Heart left ventricle (tissue), 16 donors: Measurements from ENCODE around the gene NUTF2. TPM values are rescaled to one million over a fixed set of nuclear protein-coding genes. Genes with fewer than 3 reads are reported as not detected.
"Not testable (repeated sequence)": the region's sequence is repeated elsewhere in the genome, so short reads cannot be mapped to it uniquely, and the experiment has no call there.

Experiments
- ATAC-seq, 4 donors: fragments of 200-7000 bp; cut with Tn5 transposase; one replicate each; pipeline ENCODE4 v1.9.1; 2020 to 2022; ENCODE audit warnings: moderate library complexity in 4 of 4, mild to moderate bottlenecking in 3 of 4, moderate number of reproducible peaks in 1 of 4
- DNase-seq, 5 donors: peaks; one replicate each; pipeline ENCODE4 v3.0.0-alpha.2; 2020
- H3K27ac ChIP-seq, 12 donors: fragments of 200-600 bp; sonication (generic) in 4 of 12; one replicate each; pipeline versions ENCODE4 v1.5.0 to v1.8.0; 2016 to 2022; ENCODE audit warnings: mild to moderate bottlenecking in 2 of 12
- H3K27me3 ChIP-seq, 9 donors: fragments of 200-600 bp; sonication (generic) in 2 of 9; one replicate each; pipeline versions ENCODE4 v1.5.1 to v1.8.0; 2016 to 2022; ENCODE audit warnings: mild to moderate bottlenecking in 3 of 9
- H3K36me3 ChIP-seq, 9 donors: fragments of 200-600 bp; sonication (generic) in 2 of 9; one replicate each; pipeline versions ENCODE4 v1.5.0 to v1.8.0; 2018 to 2022; ENCODE audit warnings: mild to moderate bottlenecking in 2 of 9
- H3K4me1 ChIP-seq, 12 donors: fragments of 200-600 bp; sonication (generic) in 4 of 12; one replicate each; pipeline versions ENCODE4 v1.5.0 to v1.8.0; 2016 to 2022; ENCODE audit warnings: mild to moderate bottlenecking in 3 of 12
- H3K4me3 ChIP-seq, 12 donors: fragments of 200-600 bp; sonication (generic) in 4 of 12; one replicate each; pipeline versions ENCODE4 v1.5.0 to v1.8.0; 2017 to 2022; ENCODE audit warnings: mild to moderate bottlenecking in 9 of 12, moderate library complexity in 4 of 12
- H3K9me3 ChIP-seq, 12 donors: fragments of 200-600 bp; sonication (generic) in 4 of 12; one replicate each; pipeline versions ENCODE4 v1.5.0 to v1.8.0; 2016 to 2022; ENCODE audit warnings: mild to moderate bottlenecking in 1 of 12
- POLR2A ChIP-seq, 2 donors: fragments of 450-650 bp; IDR thresholded peaks; one replicate each; pipeline ENCODE4 v1.6.1; 2017; ENCODE audit warnings: antibody characterized with exemption in 2 of 2, mild to moderate bottlenecking in 2 of 2, moderate library complexity in 2 of 2
- WGBS, 4 donors: extraction: QIAGEN DNeasy Blood & Tissue Kit in 2 of 4; methylation state at CpG; one replicate each; pipeline versions ENCODE4 v1.1.5 to v1.1.7; 2013 to 2018; 5-methylcytosine and 5-hydroxymethylcytosine counted together
- intact Hi-C, 10 donors: fragments of 100-400 bp; cut with DNase I; formaldehyde crosslinking; loops; one replicate each; pipeline versions ENCODE4 v1.11.1 to v1.14.2; 2022
- polyA plus RNA-seq, 2 donors: library from polyadenylated mRNA; stranded (reverse); fragments of 200-250 nt; gene quantifications; one replicate each; pipeline ENCODE4 v1.2.3, GENCODE V29; 2013
- total RNA-seq, 9 donors: library from RNA; depleted of rRNA in 2 of 9; stranded (reverse); fragments of >200 nt in 2 of 9; fragmentation: NEBNext Ultra II Directional in 3 of 9; extraction: Animal tissue kit (Norgen Biotek cat#: 25700) in 3 of 9; gene quantifications; one replicate each; pipeline versions ENCODE4 v1.1.0 to v1.2.4, GENCODE V29; 2016 to 2023
- TF ChIP-seq, protein P1 (sequence below), 12 donors: fragments of 200-600 bp; sonication (generic) in 4 of 12; IDR thresholded peaks; one replicate each; pipeline versions ENCODE4 v1.5.0 to v1.8.0; 2018 to 2022; ENCODE audit warnings: antibody characterized with exemption in 12 of 12, mild to moderate bottlenecking in 5 of 12
- donor health status: ischemic (EF 13 %, LVEDD 7.1; RV severe dilation, severe dysfunction).
- donor health status: healthy with polysubstance abuse.
- donor health status: DM: no; HTN: yes; CAD: no.
- donor health status: DM: no; HTN: no; CAD: no.
- donor health status: ischemic (EF 25% LVEDD 6.9; RV normal size, moderate dysfunction).
- donor health status: ischemic (EF 25% LVEDD 5.7; RV mildly dilated, moderate dysfunction).
- donor health status: healthy.
- donor health status: DM: yes; HTN: yes; CAD: no.
- donor health status: ischemic (EF 35%, LVEDD 5.7; RV mildly dilated, moderate dysfunction).
- donor health status: nonischemic (EF 11% LVEDD 7.7; RV severe dilation, severe dysfunction).
- donor health status: DM: yes; HTN: yes; CAD: no.
- donor health status: PGD.
- donor health status: ischemic (EF 29% LVEDD 5.4; RV normal size, mild dysfunction).
- donor health status: nonischemic (EF 23%, LVEDD 6.1; RV moderate dilation, normal function).

NUTF2 gene
- total and polyA plus RNA-seq, 11 donors: 66.5 to 191 (median 93.9) TPM

DNA sequence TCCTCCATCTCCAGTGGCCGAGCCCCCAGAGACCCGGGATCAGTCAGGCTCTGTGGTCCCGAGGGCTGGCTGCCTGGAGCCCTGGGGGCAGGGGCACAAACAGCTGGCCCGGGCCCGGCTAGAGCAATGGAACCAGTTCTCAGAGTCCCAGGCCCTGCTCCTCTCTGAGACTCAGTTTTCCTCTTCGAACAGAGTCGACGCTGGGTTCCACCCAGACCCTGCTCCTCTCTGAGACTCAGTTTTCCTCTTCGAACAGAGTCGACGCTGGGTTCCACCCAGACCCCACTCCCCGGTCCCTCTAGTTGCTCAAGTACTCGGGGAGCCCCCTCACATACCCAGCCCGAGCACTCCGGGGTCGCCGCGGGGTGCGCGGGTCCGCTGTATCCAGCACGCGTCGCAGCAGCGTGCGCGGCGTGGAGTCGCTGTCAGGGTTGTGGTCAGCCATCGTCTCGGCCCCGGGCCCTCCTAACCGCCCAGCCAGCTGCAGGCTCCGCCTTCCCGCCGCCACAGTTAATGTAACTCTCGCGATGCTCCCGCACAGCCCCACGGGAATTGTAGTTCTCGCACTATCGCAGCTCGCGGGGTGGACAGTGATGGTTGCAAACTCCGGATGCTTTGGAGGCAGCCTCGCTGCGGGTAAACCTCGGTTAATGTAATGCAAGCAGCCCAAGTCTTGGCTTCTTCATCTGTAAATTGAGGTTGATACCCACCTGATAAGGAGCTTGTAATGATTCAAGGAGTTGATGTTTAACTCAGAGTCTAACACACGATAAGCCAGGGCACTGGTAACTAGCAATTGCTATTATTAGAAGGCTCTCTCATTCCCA is 13.1 kb upstream of the NUTF2 start:
- peak overlapping the region in 11 of 12 donors; percentile 3 to 86 (median 71) for H3K27ac ChIP-seq
- ATAC-seq (peak; percentile 96 to 99 (median 98)), DNase-seq (peak; percentile 94 to 98 (median 95))
- 0 to 1% (median 1%) methylated on average over 22 to 49 of the region's 49 CpGs for WGBS, 4 donors
- no peaks in the 10 kb centered on the region for H3K27me3 ChIP-seq
- peaks cover 0 to 19% (median 14%) of the 10 kb centered on the region in 12 donors for H3K4me1 ChIP-seq
- TF ChIP-seq, protein P1, sequence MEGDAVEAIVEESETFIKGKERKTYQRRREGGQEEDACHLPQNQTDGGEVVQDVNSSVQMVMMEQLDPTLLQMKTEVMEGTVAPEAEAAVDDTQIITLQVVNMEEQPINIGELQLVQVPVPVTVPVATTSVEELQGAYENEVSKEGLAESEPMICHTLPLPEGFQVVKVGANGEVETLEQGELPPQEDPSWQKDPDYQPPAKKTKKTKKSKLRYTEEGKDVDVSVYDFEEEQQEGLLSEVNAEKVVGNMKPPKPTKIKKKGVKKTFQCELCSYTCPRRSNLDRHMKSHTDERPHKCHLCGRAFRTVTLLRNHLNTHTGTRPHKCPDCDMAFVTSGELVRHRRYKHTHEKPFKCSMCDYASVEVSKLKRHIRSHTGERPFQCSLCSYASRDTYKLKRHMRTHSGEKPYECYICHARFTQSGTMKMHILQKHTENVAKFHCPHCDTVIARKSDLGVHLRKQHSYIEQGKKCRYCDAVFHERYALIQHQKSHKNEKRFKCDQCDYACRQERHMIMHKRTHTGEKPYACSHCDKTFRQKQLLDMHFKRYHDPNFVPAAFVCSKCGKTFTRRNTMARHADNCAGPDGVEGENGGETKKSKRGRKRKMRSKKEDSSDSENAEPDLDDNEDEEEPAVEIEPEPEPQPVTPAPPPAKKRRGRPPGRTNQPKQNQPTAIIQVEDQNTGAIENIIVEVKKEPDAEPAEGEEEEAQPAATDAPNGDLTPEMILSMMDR (IDR thresholded peaks at IDR 0.05): peak in 1 of 12 donors; percentile 21
- peak; percentile 45 to 63 for TF ChIP-seq POLR2A (IDR thresholded peaks at IDR 0.05)
- peaks cover 0 to 36% (median 34%) of the 10 kb centered on the region in 9 donors for H3K36me3 ChIP-seq
- no peaks in the 10 kb centered on the region for H3K9me3 ChIP-seq
- intact Hi-C loops: loop anchor here in 7 of 10 donors (5.0 to 10.0 kb wide), 5 partner anchors 39 to 169 kb away; partner anchors contain the start of genes EDC4 (in 2 of the 7), ACD (in 1 of the 7), C16orf86 (in 1 of the 7) and ENKD1 (in 1 of the 7)
- H3K4me3 ChIP-seq: peak overlapping the region; percentile 60 to 94 (median 81)

DNA sequence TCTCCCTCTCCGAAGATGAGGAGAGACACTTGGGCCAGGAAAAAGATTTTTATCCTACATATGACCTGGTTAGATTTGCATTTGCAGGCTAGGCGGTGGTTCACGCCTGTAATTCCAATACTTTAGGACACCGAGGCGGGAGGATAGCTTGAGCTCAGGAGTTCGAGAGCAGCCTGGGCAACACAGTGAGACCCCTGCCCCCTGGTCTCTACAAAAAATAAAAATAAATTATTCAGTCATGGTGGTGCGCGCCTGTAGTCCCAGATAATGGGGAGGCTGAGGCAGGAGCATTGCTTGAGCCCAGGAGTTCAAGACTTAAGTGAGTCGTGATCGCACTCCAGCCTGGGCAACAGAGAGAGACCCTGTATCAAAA is 12.5 kb upstream of the NUTF2 start:
- Histone ChIP-seq H3K4me1 (peaks cover 0 to 19% (median 14%) of the 10 kb centered on the region in 12 donors), H3K4me3 (peak overlapping the region in 11 of 12 donors; percentile 60 to 94 (median 86)), H3K27me3 (no peaks in the 10 kb centered on the region), H3K27ac (peak overlapping the region in 11 of 12 donors; percentile 3 to 86 (median 71)), H3K9me3 (no peaks in the 10 kb centered on the region), H3K36me3 (peaks cover 0 to 30% (median 28%) of the 10 kb centered on the region in 9 donors)
- intact Hi-C loops: loop anchor here in 7 of 10 donors (5.0 to 10.0 kb wide), 5 partner anchors 38 to 169 kb away; partner anchors contain the start of genes EDC4 (in 2 of the 7), ACD (in 1 of the 7), C16orf86 (in 1 of the 7) and ENKD1 (in 1 of the 7)
- WGBS, 4 donors: 71 to 79% (median 75%) methylated on average over 10 of the region's 10 CpGs
- ATAC-seq (no peak), DNase-seq (no peak)
- TF ChIP-seq, protein P1 (IDR thresholded peaks at IDR 0.05): no peak
- no peak for TF ChIP-seq POLR2A (IDR thresholded peaks at IDR 0.05)

DNA sequence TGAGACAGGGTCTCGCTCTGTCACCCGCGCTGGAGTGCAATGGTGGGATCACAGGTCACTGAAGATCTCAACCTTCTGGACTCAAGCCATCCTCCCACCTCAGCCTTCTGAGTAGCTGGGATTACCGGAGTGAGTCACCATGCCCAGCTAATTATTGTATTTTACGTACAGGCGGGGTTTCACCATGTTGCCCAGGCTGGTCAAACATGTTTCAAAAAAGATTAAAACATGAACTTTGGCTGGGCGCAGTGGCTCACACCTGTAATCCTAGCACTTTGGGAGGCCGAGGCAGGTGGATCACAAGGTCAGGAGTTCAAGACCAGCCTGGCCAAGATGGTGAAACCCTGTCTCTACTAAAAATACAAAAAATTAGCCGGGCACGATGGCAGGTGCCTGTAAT is 9.5 kb upstream of the NUTF2 start:
- WGBS, 4 donors: 90 to 96% (median 94%) methylated on average over 10 of the region's 10 CpGs
- intact Hi-C loops: loop anchor here in 2 of 10 donors (10.0 kb wide), 2 partner anchors 162 to 172 kb away; partner anchors contain the start of genes ACD (in 1 of the 2), C16orf86 (in 1 of the 2), ENKD1 (in 1 of the 2) and PARD6A (in 1 of the 2)
- H3K27ac ChIP-seq: not testable (repeated sequence)

DNA sequence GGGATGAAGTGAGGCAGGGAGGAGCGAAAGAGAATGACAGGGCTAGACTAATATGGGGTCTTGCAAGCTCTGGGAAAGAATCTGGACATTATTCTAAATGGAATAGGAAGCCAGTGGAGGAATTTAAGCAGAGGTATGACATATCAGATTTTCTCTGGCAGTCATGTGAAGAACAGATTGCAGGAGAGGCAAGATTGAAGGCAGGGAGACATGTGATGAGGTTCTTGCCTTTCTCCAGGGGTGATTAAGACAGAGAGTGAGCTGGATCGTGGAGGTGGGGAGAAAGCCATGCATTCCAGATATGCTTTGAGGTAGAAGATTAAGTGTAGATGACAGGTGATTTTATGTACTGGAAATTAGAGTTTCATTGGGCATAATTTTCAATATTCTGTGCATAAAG is 8.9 kb upstream of the NUTF2 start:
- H3K36me3 ChIP-seq: no peaks in the 10 kb centered on the region
- DNase-seq (no peak), ATAC-seq (no peak)
- no peaks in the 10 kb centered on the region for H3K9me3 ChIP-seq
- peaks cover 0 to 25% (median 11%) of the 10 kb centered on the region in 12 donors for H3K4me1 ChIP-seq
- H3K27me3 ChIP-seq: no peaks in the 10 kb centered on the region
- intact Hi-C loops: loop anchor here in 2 of 10 donors (10.0 kb wide), 2 partner anchors 163 to 173 kb away; partner anchors contain the start of genes ACD (in 1 of the 2), C16orf86 (in 1 of the 2), ENKD1 (in 1 of the 2) and PARD6A (in 1 of the 2)
- no peak overlapping the region for H3K27ac ChIP-seq
- TF ChIP-seq, protein P1 (IDR thresholded peaks at IDR 0.05): no peak
- TF ChIP-seq POLR2A (IDR thresholded peaks at IDR 0.05): no peak
- no peak overlapping the region for H3K4me3 ChIP-seq
- WGBS, 4 donors: 85 to 95% (median 89%) methylated on average over 2 of the region's 2 CpGs

More for the DNA sequence above, 9.5 kb upstream of the NUTF2 start:
- DNase-seq, H3K27me3 ChIP-seq, H3K36me3 ChIP-seq, H3K4me3 ChIP-seq, H3K9me3 ChIP-seq, ATAC-seq: not testable (repeated sequence)
- H3K4me1 ChIP-seq: peaks cover 0 to 25% (median 15%) of the 10 kb centered on the region in 12 donors
